Measurements from ENCODE around the gene CD300LG. TPM values are rescaled to one million over a fixed set of nuclear protein-coding genes. Genes with fewer than 3 reads are reported as not detected.
"Not testable (repeated sequence)": the region's sequence is repeated elsewhere in the genome, so short reads cannot be mapped to it uniquely, and the experiment has no call there.

The CD300LG gene
- polyA plus RNA-seq, 1 donor, result 0.30 TPM

GRCh38 chr17:43891851-43892646 is 45.1 kb downstream of the CD300LG start:
- Histone ChIP-seq H3K27me3 (ENCODE audit: control insufficient read depth, insufficient read depth, low read length) (peaks cover 4% of the 10 kb centered on the region), H3K4me3 (ENCODE audit: low read length) (no peak overlapping the region), H3K9me3 (ENCODE audit: control insufficient read depth, low read depth, low read length) (no peaks in the 10 kb centered on the region), H3K27ac (ENCODE audit: low read length) (no peak overlapping the region), H3K36me3 (ENCODE audit: control insufficient read depth, insufficient read depth, low read length) (no peaks in the 10 kb centered on the region), H3K4me1 (ENCODE audit: control insufficient read depth, insufficient read depth, low read length) (no peaks in the 10 kb centered on the region)
- no peak for DNase-seq
- WGBS (ENCODE audit: insufficient coverage, low lambda C conversion rate), result no CpG with 5 or more reads among the region's 5 CpGs

- no peaks in the 10 kb centered on the region for H3K4me1 ChIP-seq (ENCODE audit: control insufficient read depth, insufficient read depth, low read length)
- peaks cover 4% of the 10 kb centered on the region for H3K27me3 ChIP-seq (ENCODE audit: control insufficient read depth, insufficient read depth, low read length)
- H3K27ac ChIP-seq (ENCODE audit: low read length), result no peak overlapping the region
- H3K4me3 ChIP-seq (ENCODE audit: low read length), result no peak overlapping the region
- no peaks in the 10 kb centered on the region for H3K9me3 ChIP-seq (ENCODE audit: control insufficient read depth, low read depth, low read length)
- DNase-seq, result no peak
- WGBS (ENCODE audit: insufficient coverage, low lambda C conversion rate), result no CpG with 5 or more reads among the region's 4 CpGs
- no peaks in the 10 kb centered on the region for H3K36me3 ChIP-seq (ENCODE audit: control insufficient read depth, insufficient read depth, low read length)
These were observed 45.6 kb downstream of the CD300LG start for GRCh38 chr17:43892647-43892952.

- not testable (repeated sequence) for DNase-seq; H3K4me3 ChIP-seq (ENCODE audit: low read length); H3K27me3 ChIP-seq (ENCODE audit: control insufficient read depth, insufficient read depth, low read length); H3K9me3 ChIP-seq (ENCODE audit: control insufficient read depth, low read depth, low read length); H3K36me3 ChIP-seq (ENCODE audit: control insufficient read depth, insufficient read depth, low read length); H3K4me1 ChIP-seq (ENCODE audit: control insufficient read depth, insufficient read depth, low read length); H3K27ac ChIP-seq (ENCODE audit: low read length)
- WGBS (ENCODE audit: insufficient coverage, low lambda C conversion rate), result no CpG with 5 or more reads among the region's 4 CpGs
These were observed 47.5 kb downstream of the CD300LG start for GRCh38 chr17:43894494-43894893.

GRCh38 chr17:43897831-43898230 is 50.9 kb downstream of the CD300LG start:
- no peaks in the 10 kb centered on the region for H3K36me3 ChIP-seq (ENCODE audit: control insufficient read depth, insufficient read depth, low read length)
- H3K9me3 ChIP-seq (ENCODE audit: control insufficient read depth, low read depth, low read length), result no peaks in the 10 kb centered on the region
- WGBS (ENCODE audit: insufficient coverage, low lambda C conversion rate), result no CpG with 5 or more reads among the region's 3 CpGs
- peaks cover 7% of the 10 kb centered on the region for H3K27me3 ChIP-seq (ENCODE audit: control insufficient read depth, insufficient read depth, low read length)
- no peak overlapping the region for H3K4me3 ChIP-seq (ENCODE audit: low read length)
- peaks cover 13% of the 10 kb centered on the region for H3K4me1 ChIP-seq (ENCODE audit: control insufficient read depth, insufficient read depth, low read length)
- H3K27ac ChIP-seq (ENCODE audit: low read length), result no peak overlapping the region
- DNase-seq, result no peak

GRCh38 chr17:43898446-43898845 is 51.5 kb downstream of the CD300LG start:
- no peak for DNase-seq
- Histone ChIP-seq H3K4me1 (ENCODE audit: control insufficient read depth, insufficient read depth, low read length) (peaks cover 13% of the 10 kb centered on the region), H3K27ac (ENCODE audit: low read length) (no peak overlapping the region), H3K27me3 (ENCODE audit: control insufficient read depth, insufficient read depth, low read length) (peaks cover 7% of the 10 kb centered on the region), H3K36me3 (ENCODE audit: control insufficient read depth, insufficient read depth, low read length) (no peaks in the 10 kb centered on the region), H3K9me3 (ENCODE audit: control insufficient read depth, low read depth, low read length) (no peaks in the 10 kb centered on the region), H3K4me3 (ENCODE audit: low read length) (no peak overlapping the region)
- no CpG with 5 or more reads among the region's 1 CpG for WGBS (ENCODE audit: insufficient coverage, low lambda C conversion rate)

GRCh38 chr17:43900183-43900857 is 53.3 kb downstream of the CD300LG start:
- WGBS (ENCODE audit: insufficient coverage, low lambda C conversion rate), result no CpG with 5 or more reads among the region's 31 CpGs
- Histone ChIP-seq H3K27ac (ENCODE audit: low read length) (no peak overlapping the region), H3K4me1 (ENCODE audit: control insufficient read depth, insufficient read depth, low read length) (peaks cover 13% of the 10 kb centered on the region), H3K9me3 (ENCODE audit: control insufficient read depth, low read depth, low read length) (no peaks in the 10 kb centered on the region), H3K4me3 (ENCODE audit: low read length) (peak overlapping the region; percentile 47), H3K27me3 (ENCODE audit: control insufficient read depth, insufficient read depth, low read length) (peaks cover 24% of the 10 kb centered on the region), H3K36me3 (ENCODE audit: control insufficient read depth, insufficient read depth, low read length) (no peaks in the 10 kb centered on the region)
- DNase-seq, result peak; percentile 69 to 76

GRCh38 chr17:43900858-43901754 is 54.1 kb downstream of the CD300LG start:
- Histone ChIP-seq H3K36me3 (ENCODE audit: control insufficient read depth, insufficient read depth, low read length) (no peaks in the 10 kb centered on the region), H3K9me3 (ENCODE audit: control insufficient read depth, low read depth, low read length) (no peaks in the 10 kb centered on the region), H3K4me3 (ENCODE audit: low read length) (peak overlapping the region; percentile 47), H3K27ac (ENCODE audit: low read length) (no peak overlapping the region), H3K4me1 (ENCODE audit: control insufficient read depth, insufficient read depth, low read length) (peaks cover 17% of the 10 kb centered on the region), H3K27me3 (ENCODE audit: control insufficient read depth, insufficient read depth, low read length) (peaks cover 32% of the 10 kb centered on the region)
- peak in 1 of 2 donors; percentile 34 for DNase-seq
- WGBS (ENCODE audit: insufficient coverage, low lambda C conversion rate), result no CpG with 5 or more reads among the region's 13 CpGs

- H3K27me3 ChIP-seq (ENCODE audit: control insufficient read depth, insufficient read depth, low read length), result peaks cover 38% of the 10 kb centered on the region
- peaks cover 26% of the 10 kb centered on the region for H3K4me1 ChIP-seq (ENCODE audit: control insufficient read depth, insufficient read depth, low read length)
- H3K9me3 ChIP-seq (ENCODE audit: control insufficient read depth, low read depth, low read length), result no peaks in the 10 kb centered on the region
- no peak overlapping the region for H3K27ac ChIP-seq (ENCODE audit: low read length)
- no peak overlapping the region for H3K4me3 ChIP-seq (ENCODE audit: low read length)
- no peak for DNase-seq
- H3K36me3 ChIP-seq (ENCODE audit: control insufficient read depth, insufficient read depth, low read length), result no peaks in the 10 kb centered on the region
- WGBS (ENCODE audit: insufficient coverage, low lambda C conversion rate), result no CpG with 5 or more reads among the region's 7 CpGs
These were observed 55.0 kb downstream of the CD300LG start for GRCh38 chr17:43901861-43902589.

GRCh38 chr17:43905400-43905984 is 58.5 kb downstream of the CD300LG start:
- no peak overlapping the region for H3K27ac ChIP-seq (ENCODE audit: low read length)
- peaks cover 33% of the 10 kb centered on the region for H3K4me1 ChIP-seq (ENCODE audit: control insufficient read depth, insufficient read depth, low read length)
- WGBS (ENCODE audit: insufficient coverage, low lambda C conversion rate), result no CpG with 5 or more reads among the region's 3 CpGs
- H3K36me3 ChIP-seq (ENCODE audit: control insufficient read depth, insufficient read depth, low read length), result no peaks in the 10 kb centered on the region
- H3K4me3 ChIP-seq (ENCODE audit: low read length), result no peak overlapping the region
- peaks cover 66% of the 10 kb centered on the region for H3K27me3 ChIP-seq (ENCODE audit: control insufficient read depth, insufficient read depth, low read length)
- no peaks in the 10 kb centered on the region for H3K9me3 ChIP-seq (ENCODE audit: control insufficient read depth, low read depth, low read length)
- DNase-seq, result no peak

All from large intestine (tissue), 3 donors.